Measurements from ENCODE around the gene ATP11C. TPM values are rescaled to one million over a fixed set of nuclear protein-coding genes. Genes with fewer than 3 reads are reported as not detected.
A peak's percentile ranks its signal among the peaks of the same experiment; 100 is the strongest.
"Not testable (repeated sequence)": the region's sequence is repeated elsewhere in the genome, so short reads cannot be mapped to it uniquely, and the experiment has no call there.

The ATP11C gene
- total RNA-seq, 3 donors from 2014 or later, result 10.8 to 17.0 (median 13.1) TPM

- TF ChIP-seq CTCF (IDR thresholded peaks at IDR 0.05), result no peak
- intact Hi-C loops (cut with DNase I, micrococcal nuclease), result no loop called here
- H3K4me3 ChIP-seq, result no peak overlapping the region
- ATAC-seq (no peak), DNase-seq (no peak)
- H3K4me1 ChIP-seq (ENCODE audit: low read depth), result no peaks in the 10 kb centered on the region
- no peaks in the 10 kb centered on the region for H3K36me3 ChIP-seq (ENCODE audit: low read depth)
- H3K9me3 ChIP-seq, result no peaks in the 10 kb centered on the region
Measured at GRCh38 chrX:139969286-139969685, 36.4 kb upstream of the ATP11C start.

GRCh38 chrX:139967750-139968149 is 34.9 kb upstream of the ATP11C start:
- ATAC-seq (no peak), DNase-seq (no peak)
- no peak overlapping the region for H3K4me3 ChIP-seq
- no peaks in the 10 kb centered on the region for H3K4me1 ChIP-seq (ENCODE audit: low read depth)
- H3K9me3 ChIP-seq, result no peaks in the 10 kb centered on the region
- intact Hi-C loops (cut with DNase I, micrococcal nuclease), result no loop called here
- TF ChIP-seq CTCF (IDR thresholded peaks at IDR 0.05), result no peak
- no peaks in the 10 kb centered on the region for H3K36me3 ChIP-seq (ENCODE audit: low read depth)

- intact Hi-C loops (cut with DNase I, micrococcal nuclease), result no loop called here
- Histone ChIP-seq H3K36me3 (ENCODE audit: low read depth) (no peaks in the 10 kb centered on the region), H3K4me1 (ENCODE audit: low read depth) (no peaks in the 10 kb centered on the region), H3K9me3 (no peaks in the 10 kb centered on the region), H3K4me3 (no peak overlapping the region)
- DNase-seq, result peak in 1 of 3 donors; percentile 18
- no peak for TF ChIP-seq CTCF (IDR thresholded peaks at IDR 0.05)
- peak; percentile 60 for ATAC-seq
Measured at GRCh38 chrX:139967300-139967699, 34.4 kb upstream of the ATP11C start.

DNA sequence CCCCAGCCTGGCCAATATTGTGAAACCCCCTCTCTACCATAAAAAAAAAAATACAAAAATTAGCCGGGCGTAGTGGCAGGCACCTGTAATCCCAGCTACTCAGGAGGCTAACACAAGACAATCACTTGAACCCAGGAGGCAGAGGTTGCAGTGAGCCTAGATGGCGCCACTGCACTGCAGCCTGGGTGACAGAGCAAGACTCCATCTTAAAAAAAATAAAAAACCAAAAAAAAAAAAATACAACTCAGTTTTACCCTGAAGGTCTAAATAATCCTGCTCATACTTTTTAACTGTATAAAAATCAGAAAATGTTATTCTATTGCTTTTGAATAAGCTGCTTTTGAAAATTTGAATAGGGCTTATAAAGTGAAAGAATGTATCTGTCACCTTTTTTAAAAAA is 33.3 kb upstream of the ATP11C start:
- H3K9me3 ChIP-seq; H3K4me3 ChIP-seq; ATAC-seq; intact Hi-C loops (cut with DNase I, micrococcal nuclease); H3K4me1 ChIP-seq (ENCODE audit: low read depth); H3K36me3 ChIP-seq (ENCODE audit: low read depth): not testable (repeated sequence)
- peak in 1 of 3 donors; percentile 10 for DNase-seq

GRCh38 chrX:139965421-139965820 is 32.6 kb upstream of the ATP11C start, which contains the start of gene CXorf66:
CXorf66 (minus strand) TSS chrX:139965521; CDS start chrX:139965496, 25 bp downstream.
- ATAC-seq (no peak), DNase-seq (no peak)
- Histone ChIP-seq H3K4me3 (no peak within 1 kb of the TSS), H3K4me1 (ENCODE audit: low read depth) (no peaks in the 10 kb centered on the region), H3K36me3 (ENCODE audit: low read depth) (no peaks in the 10 kb centered on the region), H3K9me3 (no peaks in the 10 kb centered on the region)
- no peak for TF ChIP-seq CTCF (IDR thresholded peaks at IDR 0.05)
- intact Hi-C loops (cut with DNase I, micrococcal nuclease), result no loop called here

- H3K4me1 ChIP-seq (ENCODE audit: low read depth); intact Hi-C loops (cut with DNase I, micrococcal nuclease); H3K4me3 ChIP-seq; H3K36me3 ChIP-seq (ENCODE audit: low read depth); DNase-seq; H3K9me3 ChIP-seq; ATAC-seq: not testable (repeated sequence)
Measured at GRCh38 chrX:139961091-139961490, 28.2 kb upstream of the ATP11C start.

- TF ChIP-seq CTCF (IDR thresholded peaks at IDR 0.05), result no peak
- no peaks in the 10 kb centered on the region for H3K9me3 ChIP-seq
- DNase-seq (no peak), ATAC-seq (no peak)
- H3K4me3 ChIP-seq, result no peak overlapping the region
- no peaks in the 10 kb centered on the region for H3K36me3 ChIP-seq (ENCODE audit: low read depth)
- intact Hi-C loops (cut with DNase I, micrococcal nuclease), result no loop called here
- no peaks in the 10 kb centered on the region for H3K4me1 ChIP-seq (ENCODE audit: low read depth)
Measured at GRCh38 chrX:139949703-139950102, 16.9 kb upstream of the ATP11C start.
